Measurements from ENCODE around the gene MTG1.
"Not testable (repeated sequence)": the region's sequence is repeated elsewhere in the genome, so short reads cannot be mapped to it uniquely, and the experiment has no call there.

Gene MTG1

DNA sequence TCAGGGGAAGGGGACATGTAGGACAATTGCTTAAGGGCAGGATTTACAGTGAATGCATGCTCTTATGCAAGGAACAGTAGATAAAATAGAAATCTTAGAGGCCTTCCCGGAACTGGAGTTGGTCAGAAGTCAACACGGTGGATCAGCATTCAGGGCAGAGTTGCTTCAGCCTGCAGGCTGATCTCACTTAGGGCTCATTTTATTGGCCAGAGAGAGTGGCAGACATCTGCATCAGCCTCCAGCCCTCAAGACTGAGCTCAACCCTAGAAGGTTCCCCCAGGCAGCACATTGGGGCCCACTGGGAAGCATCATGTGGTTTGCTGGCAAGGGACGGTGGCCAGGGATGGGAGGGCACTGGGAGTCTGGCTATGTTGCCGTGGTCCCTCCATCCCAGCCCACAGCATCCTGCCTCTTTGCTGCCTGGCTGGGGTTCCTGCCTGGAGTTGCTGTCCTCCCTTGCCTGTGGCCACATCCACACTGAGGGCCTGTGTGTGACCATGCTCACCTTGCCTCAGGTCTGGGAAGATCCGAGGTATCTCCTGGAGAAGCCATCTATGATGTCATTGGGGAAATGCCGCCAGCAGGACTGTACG lies 72.8 kb downstream of the MTG1 start:
- Histone ChIP-seq H3K9ac (no peak overlapping the region), H3K27me3 (no peaks in the 10 kb centered on the region), H3K9me3 (replicated peaks in 1 of 11) (peaks cover 0 to 6% (median 0%) of the 10 kb centered on the region in 11 experiments; a peak in 4 of 22 replicates), H3K4me3 (no peak overlapping the region), H3K27ac (no peak overlapping the region), H4K20me1 (no peaks in the 10 kb centered on the region), H3K36me3 (no peaks in the 10 kb centered on the region; a peak in 1 of 22 replicates), H3K4me1 (no peaks in the 10 kb centered on the region), H3K4me2 (no peak overlapping the region)
- TF ChIP-seq Cebpa-rat (IDR thresholded peaks at IDR 0.05) = no peak

DNA sequence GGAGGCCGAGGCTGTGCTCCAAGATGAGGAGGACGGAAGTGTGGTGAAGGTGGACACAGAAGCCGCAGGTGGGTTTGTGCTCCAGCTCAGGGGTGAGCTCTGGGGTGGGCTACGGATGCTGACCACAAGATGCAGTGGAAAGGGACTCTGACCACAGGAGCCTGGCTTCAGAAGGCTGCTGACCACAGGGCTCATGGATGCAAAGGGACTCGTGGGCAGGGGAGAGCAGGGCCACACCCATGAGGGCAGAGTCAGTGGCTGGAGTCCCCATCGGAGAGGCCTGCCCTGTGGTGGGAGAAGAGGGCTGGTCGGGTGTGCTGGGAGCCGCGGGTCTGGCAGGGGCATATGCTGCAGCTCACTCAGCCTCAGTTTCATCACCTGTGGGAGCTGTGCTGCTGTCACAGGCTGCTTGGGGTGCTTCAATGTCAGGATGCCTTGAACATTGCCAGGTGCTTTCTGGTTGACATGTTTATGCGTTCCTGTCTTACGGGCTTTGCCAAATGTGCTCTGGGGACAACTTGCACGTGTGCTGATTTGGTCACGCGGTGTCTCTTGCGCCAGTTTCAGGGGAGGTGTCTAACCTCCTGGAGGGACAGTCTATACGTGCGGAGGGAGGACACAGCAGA lies 73.4 kb downstream of the MTG1 start:
- Histone ChIP-seq H3K4me1 (peaks cover 0 to 4% (median under 1%) of the 10 kb centered on the region in 10 experiments; a peak in 7 of 20 replicates), H3K36me3 (no peaks in the 10 kb centered on the region; a peak in 1 of 22 replicates), H3K9me3 (replicated peaks in 1 of 11) (peaks cover 0 to 6% (median 0%) of the 10 kb centered on the region in 11 experiments; a peak in 4 of 22 replicates), H3K4me3 (no peak overlapping the region), H3K27me3 (no peaks in the 10 kb centered on the region), H3K4me2 (no peak overlapping the region), H4K20me1 (no peaks in the 10 kb centered on the region), H3K27ac (no peak overlapping the region), H3K9ac (no peak overlapping the region)
- TF ChIP-seq Cebpa-rat (IDR thresholded peaks at IDR 0.05) = no peak

DNA sequence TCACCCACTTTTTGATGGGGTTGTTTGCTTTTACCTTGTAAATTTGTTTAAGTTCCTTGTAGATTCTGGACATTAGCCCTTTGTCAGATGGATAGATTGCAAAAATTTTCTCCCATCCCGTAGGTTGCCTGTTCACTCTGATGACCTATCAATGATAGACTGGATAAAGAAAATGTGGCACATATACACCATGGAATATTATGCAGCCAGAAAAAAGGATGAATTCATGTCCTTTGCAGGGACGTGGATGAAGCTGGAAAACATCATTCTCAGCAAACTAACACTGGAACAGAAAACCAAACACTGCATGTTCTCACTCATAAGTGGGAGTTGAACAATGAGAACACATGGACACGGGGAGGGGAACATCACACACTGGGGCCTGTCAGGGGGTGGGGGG lies 75.2 kb downstream of the MTG1 start:
- not testable (repeated sequence) for H3K9me3 ChIP-seq (replicated peaks in 1 of 11); H3K4me3 ChIP-seq; H3K27ac ChIP-seq; H3K4me2 ChIP-seq; H3K9ac ChIP-seq; H3K36me3 ChIP-seq; H4K20me1 ChIP-seq; H3K27me3 ChIP-seq
- peaks cover 0 to 18% (median 7%) of the 10 kb centered on the region in 10 experiments; a peak in 12 of 20 replicates for H3K4me1 ChIP-seq

DNA sequence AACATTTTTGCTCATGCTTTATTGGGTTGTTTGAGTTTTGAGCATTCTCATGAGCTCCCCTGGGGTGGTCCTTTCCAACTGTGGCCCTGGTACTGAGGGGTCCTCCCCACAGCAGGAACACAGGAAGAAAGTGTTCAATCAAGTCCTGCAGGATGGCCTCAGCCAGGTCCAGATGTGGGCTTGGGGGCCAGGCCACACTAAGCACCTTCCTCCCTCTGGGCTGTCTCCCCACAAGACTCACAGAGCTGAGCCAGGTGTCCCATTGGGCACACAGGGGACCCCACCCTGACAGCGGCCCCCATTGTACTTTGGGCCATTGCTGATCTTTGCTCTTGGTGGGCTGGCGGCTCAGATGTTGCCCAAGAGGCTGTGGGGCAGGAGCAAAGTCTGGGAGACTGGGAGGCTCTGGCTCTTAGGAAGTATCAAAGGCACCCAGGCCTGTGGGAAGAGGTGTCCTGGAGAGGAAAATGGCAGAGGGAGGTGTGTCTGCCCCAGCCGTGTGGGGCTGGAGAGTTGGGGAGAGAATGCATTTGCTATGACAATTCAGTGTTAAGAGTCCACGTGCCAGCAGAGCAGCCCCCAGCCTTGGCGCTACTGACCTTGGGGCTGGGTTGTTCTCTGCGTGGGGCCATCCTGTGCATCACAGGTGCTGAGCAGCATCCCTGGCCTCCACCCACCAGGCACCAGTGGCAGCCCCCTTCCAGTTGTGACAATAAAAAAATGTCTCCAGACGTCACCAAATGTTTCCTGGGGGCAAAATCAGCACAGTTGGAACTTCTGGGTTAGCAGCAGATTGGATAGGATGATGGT lies 77.5 kb downstream of the MTG1 start:
- Histone ChIP-seq H3K4me1 (peaks cover 0 to 20% (median 8%) of the 10 kb centered on the region in 10 experiments; a peak in 12 of 20 replicates), H3K9ac (no peak overlapping the region), H3K36me3 (no peaks in the 10 kb centered on the region; a peak in 1 of 22 replicates), H4K20me1 (no peaks in the 10 kb centered on the region), H3K4me3 (no peak overlapping the region), H3K27ac (no peak overlapping the region), H3K4me2 (no peak overlapping the region), H3K27me3 (peaks cover 0 to 4% (median 0%) of the 10 kb centered on the region in 11 experiments; a peak in 4 of 22 replicates), H3K9me3 (replicated peaks in 1 of 11) (peaks cover 0 to 6% (median 0%) of the 10 kb centered on the region in 11 experiments; a peak in 1 of 22 replicates)
- TF ChIP-seq Cebpa-rat (IDR thresholded peaks at IDR 0.05) = no peak

Data from BLaER1 treated with 17β-estradiol and CSF1 and Interleukin-3, amounts not matched to agents 10 nM and 100 nM (cell line).